HG03097 (cell line): ENCODE measurements around the gene GPS1.

Experiments used
- ATAC-seq: cut with Tn5 transposase; IDR thresholded peaks from one replicate; pipeline ENCODE4 v1.9.1; 2021; ENCODE audit not compliant: unreplicated experiment, low FRiP score

Gene GPS1

DNA sequence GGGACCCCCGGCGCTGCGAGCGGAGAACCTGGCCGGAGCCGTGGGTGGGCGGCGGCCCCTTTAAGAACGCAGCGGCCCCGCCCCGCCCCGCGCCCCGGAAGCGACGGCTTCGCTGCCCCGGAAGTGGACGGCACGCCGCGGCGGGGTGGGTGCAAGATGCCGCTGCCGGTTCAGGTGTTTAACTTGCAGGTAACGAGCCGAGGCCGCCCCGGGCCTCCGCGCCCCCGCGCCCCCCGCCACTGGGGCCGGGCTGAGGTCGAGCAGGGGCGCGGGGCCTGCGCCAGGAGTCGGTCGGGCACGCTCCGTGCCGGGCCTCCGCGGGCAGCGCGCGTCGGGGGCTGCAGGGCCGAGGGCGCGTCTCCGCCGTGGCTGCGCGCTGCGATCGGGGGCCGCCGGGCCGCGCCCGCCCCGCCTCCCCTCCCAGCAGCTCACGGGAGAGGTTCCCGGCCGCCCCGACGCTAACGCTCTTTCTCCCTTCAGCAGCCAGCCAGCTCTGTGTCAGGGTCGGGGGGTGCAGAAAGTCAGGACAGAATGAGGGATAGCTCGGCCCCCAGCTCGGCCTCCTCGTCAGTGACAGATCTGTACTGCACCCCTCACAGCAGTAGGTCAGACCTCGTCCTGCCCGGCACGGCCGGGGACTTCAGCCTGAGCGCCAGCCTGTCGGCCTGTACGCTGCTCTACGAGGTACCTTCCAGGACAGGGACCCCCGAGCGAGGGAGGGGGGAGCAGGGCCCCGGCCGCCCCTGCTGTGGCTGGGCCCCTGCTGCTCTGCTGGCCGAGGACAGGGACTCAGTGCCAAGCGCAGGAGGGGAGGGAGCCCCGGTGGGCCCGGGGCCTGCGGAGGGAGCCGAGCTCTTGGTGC is at the start of gene GPS1, which contains the start of gene RFNG:
GPS1 (plus strand) TSS at position 123 of the 862 bp plus-strand sequence; CDS start at position 157, 34 bp downstream.
RFNG (minus strand) TSS at position 36 of the 862 bp plus-strand sequence. CDS start 45 bp downstream, outside the sequence.
- ATAC-seq = peak; percentile 62

DNA sequence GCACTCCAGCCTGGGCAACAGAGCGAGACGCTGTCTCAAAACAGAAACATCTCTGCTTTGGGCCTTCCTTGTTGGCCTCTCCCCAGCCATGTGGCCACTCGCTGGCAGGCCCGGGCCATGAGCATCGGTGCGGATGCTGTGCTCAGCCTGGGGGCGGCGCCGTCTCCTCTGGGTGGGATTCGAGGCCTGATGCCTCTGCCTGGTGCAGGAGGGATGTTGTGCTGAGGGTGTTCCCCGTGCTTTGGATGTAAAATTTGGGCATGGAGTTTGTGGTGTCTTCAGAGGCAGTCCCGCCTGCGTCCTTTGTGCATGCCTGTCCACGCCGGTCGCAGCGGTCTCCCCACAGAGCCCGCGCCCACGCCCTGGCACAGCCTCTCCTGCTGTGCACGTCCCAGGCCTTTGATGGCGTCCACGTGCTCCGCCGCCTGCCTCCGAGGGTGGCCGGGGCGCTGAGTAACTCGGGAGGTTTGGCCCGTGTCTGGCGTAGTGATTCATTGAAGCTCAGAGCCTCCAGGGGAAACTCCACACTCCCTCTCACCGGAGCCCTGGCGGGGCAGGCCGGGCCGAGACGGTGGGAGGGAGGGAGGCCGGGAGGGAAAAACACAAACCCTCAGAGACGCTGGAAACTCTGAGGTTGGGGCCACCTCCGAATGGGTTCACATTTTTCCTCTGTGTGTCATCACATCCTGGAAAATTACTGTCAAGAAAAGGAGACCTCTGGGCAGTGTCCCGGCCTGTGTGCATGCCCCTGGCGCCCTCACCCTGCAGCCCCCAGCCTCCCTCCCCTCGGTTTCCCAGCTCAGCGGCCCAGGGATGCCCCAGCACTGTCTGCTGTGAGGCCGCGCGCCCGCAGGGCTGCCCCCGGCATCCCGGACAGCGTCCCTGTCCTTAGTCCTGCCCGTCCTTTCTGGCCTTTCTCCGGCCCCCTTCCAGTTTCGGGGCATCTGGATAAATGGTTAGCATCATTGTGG is 48.0 kb upstream of the GPS1 start:
- no peak for ATAC-seq

DNA sequence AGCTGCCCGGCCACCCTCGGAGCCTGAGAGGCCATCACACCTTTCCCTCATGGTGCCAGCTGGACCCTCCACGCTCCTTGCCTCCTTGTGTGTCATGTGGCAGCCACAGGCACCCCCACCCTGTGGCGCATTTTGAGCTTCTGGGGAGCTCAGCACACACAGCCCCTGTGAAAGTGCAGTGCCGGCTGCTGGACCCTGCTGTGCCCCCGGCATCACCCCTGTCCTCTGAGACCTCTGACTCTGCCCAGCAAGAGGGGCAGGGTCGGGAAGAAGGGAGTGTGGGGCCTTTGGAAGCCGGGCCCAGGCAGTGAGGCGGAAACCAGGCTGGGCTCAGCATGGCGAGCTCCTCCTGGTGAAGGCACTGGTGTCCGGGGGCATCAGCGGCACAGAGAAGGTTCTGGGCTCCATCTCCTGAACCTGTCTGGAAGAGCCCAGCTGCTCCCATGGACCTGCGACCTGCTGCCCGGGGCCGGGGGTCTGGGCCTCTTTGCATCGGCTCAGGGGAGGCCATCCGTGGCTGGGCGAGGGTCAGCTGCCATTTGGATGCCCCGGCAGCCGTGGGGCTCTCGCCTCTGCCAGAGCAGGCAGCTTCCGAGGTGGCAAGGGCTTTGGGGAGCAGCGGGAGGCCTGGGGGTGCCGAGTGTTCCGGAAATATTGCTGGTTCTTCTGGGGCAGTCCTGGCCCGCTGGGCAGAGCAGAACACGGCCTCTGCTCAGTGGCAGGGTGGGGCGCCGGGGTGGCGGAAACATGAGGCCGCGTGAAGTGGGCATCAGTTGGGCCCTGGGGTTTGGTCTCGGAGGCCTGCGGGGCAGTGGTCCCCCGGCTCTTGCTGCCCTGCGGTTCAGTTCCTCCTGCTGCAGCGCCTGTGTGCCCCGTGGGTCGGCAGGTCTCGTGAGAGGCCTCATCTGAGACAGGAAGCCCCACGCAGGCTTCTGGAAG is 46.9 kb upstream of the GPS1 start:
- ATAC-seq = no peak

DNA sequence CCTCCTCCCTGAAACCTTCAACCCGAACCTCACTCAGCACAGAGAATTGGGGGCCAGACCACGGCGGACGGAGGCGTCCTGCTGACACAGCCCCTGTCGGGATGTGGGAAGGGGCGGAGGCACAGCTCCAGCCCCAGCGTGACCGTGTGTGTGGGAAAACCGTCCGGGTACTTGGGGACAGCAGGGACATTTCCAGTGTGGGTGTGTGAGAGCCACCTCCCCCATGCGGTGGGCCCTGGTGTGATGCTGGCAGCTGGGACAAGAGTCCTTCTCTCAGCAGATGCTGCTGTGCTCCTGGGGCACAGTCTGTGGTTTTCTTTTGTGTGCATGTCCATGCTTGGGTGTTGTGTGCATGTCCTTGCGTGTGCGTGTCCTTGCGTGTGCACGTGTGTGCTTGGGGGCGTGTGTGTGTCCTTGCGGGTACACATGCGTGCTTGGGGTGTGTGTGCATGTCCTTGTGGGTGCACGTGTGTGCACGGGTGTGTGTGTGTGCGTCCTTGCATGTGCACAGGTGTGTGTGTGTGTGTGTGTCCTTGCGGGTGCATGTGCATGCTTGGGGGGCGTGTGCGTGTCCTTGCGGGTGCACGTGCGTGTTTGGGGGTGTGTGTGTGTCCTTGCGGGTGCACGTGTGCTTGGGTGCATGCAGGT is 45.9 kb upstream of the GPS1 start:
- ATAC-seq = no peak

DNA sequence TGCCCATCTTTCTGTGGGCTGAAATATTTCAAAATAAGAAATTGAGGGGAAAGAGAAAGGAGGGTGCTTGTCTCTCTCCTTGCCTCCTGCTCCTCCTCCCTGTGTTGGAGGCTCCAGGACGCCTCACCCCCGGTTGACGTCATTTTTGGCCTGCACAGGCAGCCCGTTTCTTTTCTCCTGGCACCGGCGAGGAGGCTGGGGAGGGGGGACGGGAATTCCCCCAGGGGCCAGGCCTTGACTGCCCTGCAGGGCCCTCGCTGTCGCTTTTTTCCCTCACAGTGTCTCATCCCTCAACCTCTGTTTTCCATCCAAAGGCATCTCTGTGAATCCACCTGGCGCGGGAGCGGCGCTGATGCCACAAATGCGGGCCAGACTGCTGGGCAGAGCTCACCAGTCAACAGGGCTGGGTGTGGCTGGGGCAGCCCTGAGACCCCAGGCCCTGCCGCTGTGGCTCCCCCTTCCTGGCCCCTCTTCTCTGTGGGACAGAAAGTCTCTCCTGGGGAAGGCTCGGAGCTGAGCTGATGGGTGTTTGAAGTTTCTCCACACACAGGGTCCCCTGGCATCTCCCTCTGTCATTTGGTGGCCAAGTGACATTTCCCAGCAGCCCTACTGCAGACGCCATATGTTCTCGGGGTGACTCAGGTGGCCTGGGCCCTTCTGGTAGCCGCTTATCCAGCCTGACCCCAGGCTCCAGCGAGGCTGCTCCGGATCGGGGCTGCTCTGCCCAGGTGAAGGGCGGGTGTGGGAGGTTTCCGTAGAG is 45.0 kb upstream of the GPS1 start:
- ATAC-seq = no peak

DNA sequence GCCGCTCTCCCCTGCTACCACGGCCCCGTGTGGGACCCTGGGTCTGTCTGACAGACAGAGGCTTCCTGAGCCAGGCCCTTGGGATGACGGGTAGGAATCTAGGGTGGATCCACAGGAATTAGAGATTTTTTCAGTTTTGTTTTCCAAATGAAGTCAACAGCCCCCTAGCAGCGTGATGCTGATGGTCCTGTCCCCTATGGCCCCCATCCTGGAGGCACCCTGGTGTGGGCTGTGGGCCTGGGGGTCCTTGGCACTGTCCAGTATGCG is 44.5 kb upstream of the GPS1 start:
- ATAC-seq = no peak

DNA sequence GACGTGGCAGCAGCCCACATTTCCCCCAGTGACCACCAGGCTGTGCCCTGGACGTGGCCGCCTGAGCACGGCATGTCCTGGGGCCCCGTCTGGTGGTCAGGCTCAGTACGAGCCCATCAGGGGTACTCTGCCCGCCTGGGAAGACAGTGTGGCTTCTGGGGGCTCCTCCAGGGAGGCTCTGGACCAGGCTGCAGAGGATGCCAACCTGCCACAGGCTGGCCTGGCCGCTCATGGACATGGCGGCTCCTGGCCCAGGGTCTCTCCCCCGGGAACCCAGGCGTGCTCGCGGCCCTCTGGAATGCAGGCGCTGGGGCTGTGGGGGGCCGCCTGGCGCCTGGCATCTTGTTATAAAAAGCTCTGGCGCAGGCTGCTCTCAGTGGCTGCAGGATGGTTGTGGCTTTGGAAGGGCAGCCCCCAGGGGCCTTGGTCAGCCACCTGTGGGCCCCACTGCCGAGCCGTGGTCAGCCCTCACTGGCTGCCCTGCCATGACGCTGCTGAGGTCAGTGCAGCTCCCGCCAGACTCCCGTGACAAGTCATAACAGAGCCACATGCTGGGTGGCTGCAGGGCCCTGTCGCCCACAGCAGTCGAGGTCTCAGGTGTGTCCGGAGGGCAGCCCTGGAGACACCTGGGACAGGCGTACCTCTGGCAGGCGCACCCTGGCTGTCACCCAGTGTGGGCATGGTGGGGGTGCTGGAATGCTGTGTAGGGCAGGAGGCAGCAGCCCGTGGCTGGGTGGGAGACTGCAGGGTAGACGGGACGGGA is 44.0 kb upstream of the GPS1 start:
- no peak for ATAC-seq

DNA sequence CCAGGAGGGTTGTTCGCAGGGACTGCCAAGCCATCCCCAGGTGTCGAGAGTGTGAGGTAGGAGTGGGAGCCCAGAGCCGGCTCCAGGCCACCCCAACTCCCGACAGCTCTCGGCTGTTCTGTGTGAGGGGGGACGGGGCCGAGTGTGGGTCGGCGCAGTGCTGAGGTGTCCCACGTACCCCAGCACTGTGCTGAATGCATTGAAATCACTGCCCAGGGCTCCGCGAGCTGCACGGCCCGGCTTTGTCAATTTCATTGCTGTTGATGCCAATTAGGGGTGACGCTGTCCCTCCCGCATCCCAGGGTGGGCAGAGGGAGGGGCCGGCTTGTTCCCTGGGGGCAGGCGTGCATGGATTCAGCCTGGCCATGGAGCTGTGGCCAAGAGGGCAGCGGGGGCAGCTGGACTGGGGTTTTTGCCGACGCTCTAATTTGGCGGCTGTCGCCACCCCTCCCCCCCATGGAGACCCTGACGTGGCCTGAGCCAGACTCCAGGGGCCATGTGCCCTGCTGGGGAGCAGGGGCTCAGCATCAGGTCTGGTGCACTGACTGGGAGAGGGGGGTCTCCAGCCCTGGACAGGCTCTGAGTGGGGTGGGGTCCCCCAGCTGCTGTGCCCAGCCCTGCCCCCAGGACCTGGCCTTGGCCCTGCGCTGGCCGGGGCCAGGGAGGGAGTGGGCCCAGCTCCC is 43.3 kb upstream of the GPS1 start:
- ATAC-seq = no peak

DNA sequence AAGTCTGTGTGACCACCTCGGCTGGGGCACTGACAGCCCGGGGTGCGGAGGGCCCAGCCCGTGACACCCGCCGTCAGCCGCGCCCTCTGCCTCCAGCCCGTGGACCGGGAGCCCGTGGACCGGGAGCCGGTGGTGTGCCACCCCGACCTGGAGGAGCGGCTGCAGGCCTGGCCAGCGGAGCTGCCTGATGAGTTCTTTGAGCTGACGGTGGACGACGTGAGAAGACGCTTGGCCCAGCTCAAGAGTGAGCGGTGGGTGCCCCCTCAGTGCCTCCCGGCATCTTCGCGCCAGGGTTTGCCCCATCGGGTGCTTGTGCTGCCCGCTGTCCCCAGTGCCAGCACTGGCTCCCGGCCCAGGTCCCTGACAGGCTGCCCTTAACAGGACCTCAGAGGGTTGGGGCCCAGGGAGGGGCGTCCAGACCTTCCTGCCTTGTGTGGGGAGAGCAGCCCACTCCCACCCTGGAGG is 42.7 kb upstream of the GPS1 start:
- ATAC-seq = no peak

DNA sequence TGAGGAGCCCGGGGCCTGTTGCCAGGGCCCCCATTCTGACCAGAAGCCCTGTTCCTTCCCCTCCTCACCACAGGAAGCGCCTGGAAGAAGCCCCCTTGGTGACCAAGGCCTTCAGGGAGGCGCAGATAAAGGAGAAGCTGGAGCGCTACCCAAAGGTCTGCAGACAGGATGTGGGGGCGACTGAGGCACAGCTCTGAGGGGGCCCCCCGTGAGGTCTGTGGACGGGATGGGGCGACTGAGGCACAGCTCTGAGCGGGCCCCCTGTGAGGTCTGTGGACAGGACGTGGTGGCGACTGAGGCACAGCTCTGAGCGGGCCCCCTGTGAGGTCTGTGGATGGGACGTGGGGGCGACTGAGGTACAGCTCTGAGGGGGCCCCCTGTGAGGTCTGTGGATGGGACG is 42.3 kb upstream of the GPS1 start:
- ATAC-seq = no peak

DNA sequence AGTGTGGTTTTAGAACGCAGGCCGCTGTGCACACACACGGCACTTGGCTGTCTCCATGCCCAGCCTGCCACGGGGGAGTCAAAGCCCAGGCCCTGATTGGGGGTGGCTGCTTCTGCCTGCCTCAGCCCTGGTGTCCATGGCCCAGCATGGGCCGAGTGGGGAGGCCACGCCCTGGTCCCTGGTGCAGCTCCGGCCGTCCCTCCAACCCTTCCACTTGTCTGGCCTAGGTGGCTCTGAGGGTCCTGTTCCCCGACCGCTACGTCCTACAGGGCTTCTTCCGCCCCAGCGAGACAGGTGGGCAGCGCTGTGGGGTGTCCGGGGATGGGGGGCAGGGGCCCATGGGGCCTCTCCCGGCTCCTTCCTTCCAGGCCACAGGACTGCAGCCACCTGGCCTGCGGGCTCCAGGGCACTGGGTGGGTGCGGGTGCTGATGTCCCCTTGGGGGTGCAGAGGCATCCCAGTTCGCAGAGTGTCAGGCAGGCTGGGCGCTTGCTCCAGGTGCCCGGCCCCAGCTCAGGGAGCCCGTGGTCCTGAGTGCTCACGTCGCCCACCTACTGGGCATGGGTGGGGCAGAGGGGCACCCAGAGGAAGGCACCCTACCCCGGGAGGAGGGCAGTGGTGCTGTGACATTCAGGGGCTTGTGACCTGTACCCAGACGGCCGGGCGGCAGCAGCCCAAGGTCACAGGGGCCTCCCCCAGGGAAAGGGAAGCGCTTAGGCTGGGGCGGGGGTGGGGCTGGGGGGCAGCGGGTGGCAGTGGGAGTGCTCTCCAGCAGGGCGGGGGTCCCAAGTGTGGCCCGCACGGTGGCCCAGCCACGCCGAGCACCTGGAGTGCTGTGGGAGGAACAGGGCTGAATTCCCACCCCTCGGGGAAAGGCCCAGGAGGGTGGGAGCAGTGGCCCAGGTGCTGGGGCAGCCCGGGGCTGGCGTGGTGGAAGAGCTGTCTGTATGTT is 40.8 kb upstream of the GPS1 start:
- ATAC-seq = no peak

DNA sequence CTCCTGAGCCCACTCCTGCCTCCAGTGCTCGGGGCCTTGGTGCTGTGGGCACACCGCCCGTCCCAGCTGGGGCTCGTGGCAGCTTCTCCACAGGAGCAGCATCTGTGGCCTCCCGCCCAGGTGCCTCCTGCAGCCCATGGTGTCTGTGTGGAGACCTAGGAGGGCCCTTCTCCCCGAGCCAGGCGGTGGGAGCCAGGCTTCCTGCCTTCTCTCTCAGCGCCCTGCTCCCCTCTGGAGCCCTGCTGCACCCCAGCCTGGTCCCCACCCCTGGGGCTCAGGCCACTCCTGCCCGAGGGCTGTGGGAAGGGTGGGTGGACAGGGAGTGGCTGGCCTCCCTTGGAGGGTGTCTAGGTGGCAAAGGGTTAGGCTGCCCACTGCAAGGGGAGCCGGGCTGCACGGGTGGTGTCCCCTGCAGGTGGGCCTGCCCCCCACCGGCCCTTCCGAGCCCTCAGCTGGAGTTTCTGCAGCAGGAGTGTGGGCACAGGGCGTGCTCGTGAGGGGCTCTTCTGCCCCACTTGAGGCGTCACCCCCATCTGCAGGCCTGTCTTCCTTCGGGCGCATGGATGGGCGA is 40.0 kb upstream of the GPS1 start:
- ATAC-seq = no peak

DNA sequence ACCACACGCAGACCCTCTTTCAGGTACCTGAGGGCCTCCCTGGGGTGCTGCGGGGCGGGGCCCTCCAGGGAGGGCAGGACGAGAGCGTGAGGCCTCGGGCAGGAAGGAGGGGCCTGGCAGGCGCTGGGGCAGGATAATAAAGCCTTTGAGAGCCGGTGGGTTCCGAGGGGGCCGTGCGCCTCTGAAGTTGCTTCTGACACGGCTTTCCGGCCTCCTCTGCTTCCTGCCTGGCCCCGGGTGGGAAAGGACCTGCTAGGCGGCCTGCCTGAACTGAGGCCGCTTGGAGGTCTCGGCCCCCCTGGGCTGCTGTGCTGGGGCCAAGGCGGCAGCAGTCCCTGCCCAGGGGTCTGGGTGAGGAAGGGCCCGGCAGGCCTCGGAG is 39.4 kb upstream of the GPS1 start:
- ATAC-seq = no peak

DNA sequence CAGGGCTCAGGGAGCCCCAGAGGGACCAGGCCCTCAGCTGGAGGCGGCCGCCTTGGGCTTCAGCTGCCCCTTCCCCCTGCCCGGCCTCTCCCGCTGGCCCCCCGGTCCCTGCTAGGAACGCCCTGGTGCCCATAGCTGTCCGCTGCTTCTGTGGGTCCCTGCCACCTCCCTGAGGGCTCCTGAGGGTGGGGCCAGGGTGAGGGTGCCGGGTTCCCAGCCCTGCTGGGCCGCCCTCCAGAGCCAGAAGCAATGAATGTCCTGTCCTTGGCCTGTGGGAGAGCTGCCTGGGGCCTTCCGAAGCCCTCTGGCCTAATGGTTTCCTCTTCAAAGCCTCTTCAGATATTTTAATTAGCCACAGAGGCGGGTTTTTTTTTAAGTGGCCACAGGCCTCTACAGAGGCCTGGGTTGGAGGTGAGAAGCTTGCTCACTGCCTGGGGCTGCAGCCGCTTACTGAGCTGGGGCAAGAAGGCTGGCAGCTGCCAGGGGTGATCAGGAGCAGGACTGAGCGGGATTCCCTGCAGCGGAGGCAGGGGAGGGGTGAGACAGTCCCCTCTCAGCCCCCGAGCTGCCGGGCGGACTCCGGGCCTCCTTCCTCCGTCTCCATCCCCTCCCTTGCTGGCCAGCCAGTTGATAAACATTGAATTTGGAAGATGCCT is 38.9 kb upstream of the GPS1 start:
- ATAC-seq = no peak

DNA sequence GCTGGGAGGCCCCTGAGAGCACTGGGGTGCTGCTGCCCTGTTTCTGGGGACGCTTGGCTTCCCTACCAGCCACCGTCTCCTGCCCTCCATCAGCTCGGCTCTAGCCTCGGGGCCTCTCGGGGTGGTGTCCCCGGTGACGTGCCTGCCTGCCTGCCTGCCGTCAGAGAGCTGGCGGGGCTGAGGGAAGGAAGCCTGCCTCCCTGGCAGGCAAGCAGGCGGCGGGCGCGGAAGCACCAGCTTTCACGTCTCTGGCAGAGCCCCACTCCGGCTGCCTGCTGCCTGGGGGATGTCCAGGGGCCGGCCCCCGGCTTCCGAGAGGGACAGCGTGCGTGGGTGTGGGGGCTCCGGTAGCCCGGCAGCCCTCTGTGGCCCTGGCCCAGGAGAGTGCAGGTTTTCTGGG is 38.4 kb upstream of the GPS1 start:
- no peak for ATAC-seq

DNA sequence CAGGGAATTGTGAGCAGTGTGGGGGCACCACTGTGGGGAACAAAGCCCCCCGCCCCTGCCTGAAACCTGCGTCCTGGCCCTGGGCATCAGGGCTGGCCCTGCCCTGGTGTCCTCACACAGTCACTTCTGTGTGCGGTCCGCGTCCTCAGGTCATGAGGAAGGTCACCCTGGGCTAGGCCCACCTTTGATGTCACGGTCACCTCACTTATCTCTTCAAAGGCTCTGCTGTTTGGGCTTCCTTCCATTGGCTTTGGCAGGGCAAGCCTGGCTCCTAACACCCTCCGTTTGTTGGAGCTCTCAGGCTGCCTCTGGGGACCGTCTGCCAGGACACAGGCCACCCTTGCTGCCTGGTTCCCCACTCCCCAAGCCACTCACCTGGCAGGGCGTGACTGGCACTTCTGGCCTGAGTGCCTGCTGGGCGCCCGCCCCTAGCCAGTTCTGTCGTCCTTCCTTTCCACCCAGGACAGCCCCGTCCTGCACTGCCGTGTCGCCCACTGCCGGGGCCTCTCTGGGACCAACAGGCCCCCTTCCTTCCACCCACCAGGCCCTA is 37.9 kb upstream of the GPS1 start:
- ATAC-seq = no peak
